GM18858 (cell line): ENCODE results near the gene ABHD17B.

Experiments used
- ATAC-seq: cut with Tn5 transposase; IDR thresholded peaks from one replicate; pipeline ENCODE4 v1.9.1; 2021; ENCODE audit not compliant: unreplicated experiment

ABHD17B gene

GRCh38 chr9:71822935-71823334 lies 88.1 kb downstream of the ABHD17B start:
- no peak for ATAC-seq

- no peak for ATAC-seq
These were observed 88.5 kb downstream of the ABHD17B start for GRCh38 chr9:71822456-71822855.

- ATAC-seq, result no peak
These were observed 89.6 kb downstream of the ABHD17B start for GRCh38 chr9:71821405-71821804.

- no peak for ATAC-seq
These were observed 90.5 kb downstream of the ABHD17B start for GRCh38 chr9:71820403-71820921.

GRCh38 chr9:71819115-71819739 lies 91.8 kb downstream of the ABHD17B start:
- ATAC-seq, result no peak

- ATAC-seq, result no peak
These were observed 94.0 kb downstream of the ABHD17B start for GRCh38 chr9:71816916-71817451.
